HG02623 (cell line): ENCODE results near the gene C12orf43.

Experiments used
- ATAC-seq: cut with Tn5 transposase; IDR thresholded peaks from one replicate; pipeline ENCODE4 v1.9.1; 2021; ENCODE audit warnings: moderate library complexity; ENCODE audit not compliant: unreplicated experiment

Gene C12orf43

DNA sequence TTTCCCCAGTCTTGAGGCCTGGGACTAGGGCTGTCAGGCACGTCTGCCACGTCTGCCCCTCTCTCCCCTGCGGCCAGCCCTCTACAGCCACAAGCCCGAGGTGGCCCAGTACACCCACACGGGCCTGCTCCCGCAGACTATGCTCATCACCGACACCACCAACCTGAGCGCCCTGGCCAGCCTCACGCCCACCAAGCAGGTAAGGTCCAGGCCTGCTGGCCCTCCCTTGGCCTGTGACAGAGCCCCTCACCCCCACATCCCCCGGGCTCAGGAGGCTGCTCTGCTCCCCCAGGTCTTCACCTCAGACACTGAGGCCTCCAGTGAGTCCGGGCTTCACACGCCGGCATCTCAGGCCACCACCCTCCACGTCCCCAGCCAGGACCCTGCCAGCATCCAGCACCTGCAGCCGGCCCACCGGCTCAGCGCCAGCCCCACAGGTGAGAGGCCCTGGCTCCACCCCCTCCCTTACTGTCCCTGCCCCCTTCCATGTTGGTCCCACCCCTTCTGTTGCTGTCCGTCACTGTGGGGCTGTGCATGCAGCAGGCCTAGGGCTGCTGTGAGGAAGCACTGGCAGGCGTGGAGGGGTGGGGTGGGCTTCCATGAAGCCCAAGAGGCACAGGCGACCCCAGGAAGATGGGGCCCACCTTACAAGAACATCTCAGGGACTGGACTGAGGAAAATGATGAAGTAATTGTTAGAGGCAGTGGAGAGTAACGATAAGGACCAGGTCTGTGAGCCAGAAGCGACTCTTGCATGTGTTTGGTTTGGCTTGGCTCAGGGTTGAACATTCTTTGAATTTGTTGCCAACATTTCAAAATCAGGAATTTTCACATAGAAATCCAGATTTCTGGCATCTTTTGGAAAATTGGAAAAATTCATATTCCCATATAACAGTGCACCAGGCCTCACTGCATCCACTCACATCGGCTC is 16.8 kb downstream of the C12orf43 start:
- ATAC-seq: no peak

DNA sequence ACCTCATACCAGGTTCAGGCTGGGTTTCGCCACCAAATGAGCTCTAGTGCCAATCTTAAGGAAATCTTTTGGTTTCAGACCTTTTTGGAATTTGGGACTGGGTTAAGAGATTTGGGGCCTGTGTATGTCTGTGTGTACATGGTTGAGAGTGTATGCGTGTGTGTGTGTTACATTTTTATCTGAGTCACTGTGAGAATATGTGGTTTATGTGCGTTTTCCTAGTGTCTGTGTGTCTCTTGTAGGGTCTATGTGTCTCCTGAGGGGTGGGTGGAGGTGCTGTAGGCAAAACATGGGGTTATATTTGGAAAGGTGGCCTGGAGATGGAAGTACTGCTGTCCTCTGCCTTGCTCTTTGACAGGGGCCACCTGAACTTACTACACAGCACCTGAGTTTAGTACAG is 17.9 kb downstream of the C12orf43 start:
- ATAC-seq: no peak

DNA sequence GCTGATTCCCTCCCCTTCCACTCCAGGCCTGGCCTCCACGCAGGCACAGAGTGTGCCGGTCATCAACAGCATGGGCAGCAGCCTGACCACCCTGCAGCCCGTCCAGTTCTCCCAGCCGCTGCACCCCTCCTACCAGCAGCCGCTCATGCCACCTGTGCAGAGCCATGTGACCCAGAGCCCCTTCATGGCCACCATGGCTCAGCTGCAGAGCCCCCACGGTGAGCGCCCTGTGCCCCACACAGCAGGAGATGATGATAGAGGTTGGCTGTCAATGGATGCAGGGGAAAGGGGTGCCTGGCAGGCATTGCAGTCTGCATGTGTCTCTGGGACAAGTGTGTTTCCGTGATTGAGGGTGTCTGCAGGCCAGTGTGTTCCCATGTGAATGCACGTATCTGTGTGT is 18.8 kb downstream of the C12orf43 start:
- ATAC-seq: no peak

DNA sequence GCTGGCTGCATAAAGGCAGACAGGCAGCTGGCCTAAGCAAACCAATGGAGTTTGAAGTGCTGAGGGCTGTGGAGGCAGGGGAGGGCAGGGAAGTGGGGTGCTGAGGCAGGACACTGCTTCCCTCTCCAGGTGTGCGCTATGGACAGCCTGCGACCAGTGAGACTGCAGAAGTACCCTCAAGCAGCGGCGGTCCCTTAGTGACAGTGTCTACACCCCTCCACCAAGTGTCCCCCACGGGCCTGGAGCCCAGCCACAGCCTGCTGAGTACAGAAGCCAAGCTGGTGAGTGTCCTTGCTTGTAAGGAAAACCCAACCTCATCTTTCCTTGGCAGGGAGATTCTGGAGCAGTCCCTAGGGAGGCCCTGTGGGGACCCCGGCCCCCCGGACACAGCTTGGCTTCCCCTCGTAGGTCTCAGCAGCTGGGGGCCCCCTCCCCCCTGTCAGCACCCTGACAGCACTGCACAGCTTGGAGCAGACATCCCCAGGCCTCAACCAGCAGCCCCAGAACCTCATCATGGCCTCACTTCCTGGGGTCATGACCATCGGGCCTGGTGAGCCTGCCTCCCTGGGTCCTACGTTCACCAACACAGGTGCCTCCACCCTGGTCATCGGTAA is 20.0 kb downstream of the C12orf43 start:
- ATAC-seq: no peak

DNA sequence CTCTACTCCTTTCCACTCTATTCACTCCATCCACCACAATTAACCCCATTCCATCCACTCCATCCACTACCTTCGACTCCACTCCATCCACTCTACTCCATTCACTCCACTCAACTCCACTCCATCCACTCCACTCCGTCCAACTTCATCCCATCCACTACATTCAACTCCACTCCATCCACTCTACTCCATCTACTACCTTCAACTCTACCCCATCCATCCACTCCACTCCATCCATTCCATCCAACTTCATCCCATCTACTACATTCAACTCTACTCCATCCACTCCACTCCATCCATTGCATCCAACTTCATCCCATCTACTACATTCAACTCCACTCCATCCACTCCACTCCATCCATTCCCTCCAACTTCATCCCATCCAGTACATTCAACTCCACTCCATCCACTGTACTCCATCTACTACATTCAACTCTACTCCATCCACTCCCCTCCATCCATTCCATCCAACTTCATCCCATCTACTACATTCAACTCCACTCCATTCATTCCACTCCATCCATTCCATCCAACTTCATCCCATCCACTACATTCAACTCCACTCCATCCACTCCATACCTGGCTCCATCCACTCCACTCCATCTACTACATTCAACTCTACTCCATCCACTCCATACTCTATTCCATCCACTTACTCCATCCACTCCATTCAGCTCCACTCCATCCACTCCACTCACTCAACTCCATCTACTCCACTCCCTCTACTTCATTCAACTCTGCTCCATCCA is 21.5 kb downstream of the C12orf43 start:
- ATAC-seq: no peak

DNA sequence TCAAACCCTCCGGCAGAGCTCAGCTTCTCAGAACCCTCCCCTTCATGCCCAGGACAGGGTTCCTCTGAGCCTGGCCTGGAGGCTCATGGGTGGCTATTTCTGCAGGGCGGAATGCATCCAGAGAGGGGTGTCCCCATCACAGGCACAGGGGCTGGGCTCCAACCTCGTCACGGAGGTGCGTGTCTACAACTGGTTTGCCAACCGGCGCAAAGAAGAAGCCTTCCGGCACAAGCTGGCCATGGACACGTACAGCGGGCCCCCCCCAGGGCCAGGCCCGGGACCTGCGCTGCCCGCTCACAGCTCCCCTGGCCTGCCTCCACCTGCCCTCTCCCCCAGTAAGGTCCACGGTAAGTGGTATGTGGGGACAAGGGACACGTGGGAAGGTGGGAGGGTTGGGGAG is 22.2 kb downstream of the C12orf43 start:
- ATAC-seq: no peak

DNA sequence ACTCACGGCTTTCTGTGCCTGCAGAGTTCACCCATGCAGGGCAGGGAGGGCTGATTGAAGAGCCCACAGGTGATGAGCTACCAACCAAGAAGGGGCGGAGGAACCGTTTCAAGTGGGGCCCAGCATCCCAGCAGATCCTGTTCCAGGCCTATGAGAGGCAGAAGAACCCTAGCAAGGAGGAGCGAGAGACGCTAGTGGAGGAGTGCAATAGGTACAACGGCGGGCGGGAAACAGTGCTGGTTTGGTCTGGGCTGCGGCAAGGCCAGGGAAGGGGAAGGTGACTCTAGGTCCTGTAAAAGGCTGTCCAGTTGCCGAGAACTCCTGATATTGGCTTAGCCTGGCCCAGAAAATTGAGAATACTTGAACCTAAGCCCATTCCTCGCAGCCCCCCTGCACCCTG is 22.8 kb downstream of the C12orf43 start:
- no peak for ATAC-seq

DNA sequence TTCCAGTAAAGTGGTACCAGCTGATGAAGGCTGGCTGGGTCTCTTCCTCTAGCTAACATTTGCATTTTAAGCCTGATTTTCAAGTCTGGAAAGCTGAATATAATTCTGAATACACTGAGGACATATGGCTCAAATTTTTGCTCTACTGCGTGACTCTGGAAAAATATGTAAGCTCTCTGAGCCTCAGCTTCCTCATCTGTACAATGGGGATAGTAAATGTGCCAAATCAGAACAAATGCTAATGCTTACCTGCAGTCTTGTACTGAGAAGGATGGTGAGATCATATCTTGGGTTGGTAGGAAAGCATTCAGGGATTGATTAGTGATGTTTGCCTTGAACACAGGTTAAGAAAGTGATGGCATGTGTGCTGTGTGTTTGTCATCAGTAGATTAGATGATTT is 23.3 kb downstream of the C12orf43 start:
- no peak for ATAC-seq

DNA sequence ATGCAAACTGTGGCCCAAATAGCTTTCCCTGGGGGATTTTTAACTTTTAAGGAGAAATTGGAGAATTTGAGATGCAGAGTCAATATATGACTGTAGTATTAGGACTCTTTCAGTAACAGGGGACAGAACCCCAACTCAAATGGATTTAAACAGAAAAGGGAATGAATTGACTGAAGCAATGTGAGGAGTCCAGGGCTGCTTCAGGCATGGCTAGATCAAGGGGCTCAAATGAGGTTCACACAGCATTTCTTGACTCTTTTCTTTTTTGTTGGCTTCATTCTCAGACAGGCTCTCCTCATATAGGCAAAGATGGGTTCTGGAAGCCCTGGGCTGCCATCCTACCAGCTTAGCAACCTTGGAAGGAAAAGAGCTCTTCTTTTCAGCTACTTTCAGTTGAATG is 24.3 kb downstream of the C12orf43 start:
- ATAC-seq: no peak

DNA sequence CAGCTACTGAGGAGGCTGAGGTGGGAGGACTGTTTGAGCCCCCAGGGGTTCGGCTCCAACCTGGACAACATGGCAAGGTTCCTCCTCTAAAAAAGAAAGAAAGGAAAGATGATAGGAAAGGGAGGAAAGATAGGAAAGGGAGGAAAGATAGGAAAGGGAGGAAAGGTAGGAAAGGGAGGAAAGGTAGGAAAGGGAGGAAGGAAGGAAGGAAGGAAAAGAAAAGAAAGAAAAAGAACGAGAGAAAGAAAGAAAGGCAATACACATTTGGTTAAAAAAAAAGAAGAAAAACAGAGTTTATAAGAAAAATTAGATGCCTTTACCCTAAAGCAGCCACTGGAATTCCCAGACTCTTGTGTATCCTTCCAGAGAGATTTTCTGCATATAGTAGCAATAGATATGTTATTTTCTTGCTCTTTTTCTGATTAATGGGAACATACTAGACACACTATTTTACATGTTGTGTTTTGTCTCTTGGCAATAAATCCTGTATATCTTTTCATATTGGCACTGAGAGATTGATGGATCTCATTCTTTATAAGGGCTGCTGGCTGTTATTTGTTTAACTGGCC is 25.7 kb downstream of the C12orf43 start:
- no peak for ATAC-seq

DNA sequence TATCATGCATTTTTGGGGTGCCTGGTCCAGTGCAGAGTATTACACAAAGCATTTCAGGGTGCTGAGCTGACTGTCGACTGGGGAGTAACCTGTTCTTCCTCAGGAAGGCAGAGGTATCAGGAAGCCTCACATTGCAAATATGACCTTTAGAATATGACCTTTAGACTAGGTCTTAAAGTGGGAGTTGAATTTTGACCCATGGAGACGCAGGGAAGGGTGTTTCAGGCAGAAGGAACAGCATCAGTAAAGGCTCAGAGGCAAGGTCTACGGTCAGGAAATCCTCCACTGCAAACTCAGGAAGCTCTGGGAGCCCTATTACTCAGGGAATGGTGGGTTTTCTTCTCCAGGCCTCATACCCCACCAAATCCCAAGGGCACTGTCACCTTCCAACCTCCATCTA is 26.6 kb downstream of the C12orf43 start:
- no peak for ATAC-seq

DNA sequence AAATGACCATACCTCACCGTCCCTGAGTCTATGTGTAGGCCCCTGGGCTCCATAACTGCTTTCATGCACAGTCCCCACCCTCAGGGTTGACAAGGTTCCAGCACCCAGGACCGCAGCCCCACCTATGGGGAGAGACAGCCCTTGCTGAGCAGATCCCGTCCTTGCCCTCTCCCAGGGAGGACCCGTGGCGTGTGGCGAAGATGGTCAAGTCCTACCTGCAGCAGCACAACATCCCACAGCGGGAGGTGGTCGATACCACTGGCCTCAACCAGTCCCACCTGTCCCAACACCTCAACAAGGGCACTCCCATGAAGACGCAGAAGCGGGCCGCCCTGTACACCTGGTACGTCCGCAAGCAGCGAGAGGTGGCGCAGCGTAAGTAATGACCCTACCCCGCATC is 27.6 kb downstream of the C12orf43 start:
- ATAC-seq: no peak

DNA sequence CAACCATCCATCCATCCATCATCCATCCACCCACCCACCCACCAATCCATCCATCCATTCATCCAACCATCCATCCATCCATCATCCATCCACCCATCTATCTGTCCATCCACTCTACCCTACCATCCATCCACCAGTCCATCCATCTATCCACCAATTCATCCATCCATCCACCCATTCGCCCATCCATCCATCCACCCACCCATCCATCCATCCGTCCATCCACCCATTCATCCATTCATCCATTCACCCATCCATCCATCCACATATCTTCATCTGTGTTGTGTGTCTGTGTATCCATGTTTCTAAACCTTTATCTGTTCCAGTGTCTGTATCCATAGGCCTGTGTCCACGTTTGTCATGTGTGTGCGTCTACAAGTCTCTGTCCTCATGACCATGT is 28.1 kb downstream of the C12orf43 start:
- ATAC-seq: no peak

DNA sequence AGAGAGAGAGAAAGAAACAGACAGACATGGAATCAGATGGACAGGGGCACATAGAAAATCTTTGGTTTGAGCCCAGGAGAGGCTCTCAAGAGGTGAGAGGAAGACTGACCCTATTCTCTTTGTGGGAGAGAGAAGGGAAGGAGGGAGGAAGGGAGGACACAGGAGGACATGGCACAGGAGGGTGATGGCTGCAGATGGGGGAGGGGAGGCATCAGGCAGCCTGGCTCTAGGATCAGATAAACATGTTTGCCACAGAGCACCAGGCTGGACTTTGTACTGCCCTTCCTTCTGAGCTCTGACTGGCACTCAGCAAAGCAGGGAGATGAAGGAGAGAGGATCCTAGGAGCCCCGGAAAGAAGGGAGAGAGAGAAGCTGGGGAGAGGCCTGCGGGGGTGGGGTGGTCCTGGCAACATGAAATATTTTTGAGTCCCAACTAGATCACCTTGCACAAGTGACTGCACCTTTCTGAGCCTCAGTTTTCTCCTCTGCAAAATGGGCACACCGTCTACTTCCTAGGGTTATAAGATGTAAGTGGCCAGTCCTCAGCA is 31.9 kb downstream of the C12orf43 start:
- no peak for ATAC-seq

DNA sequence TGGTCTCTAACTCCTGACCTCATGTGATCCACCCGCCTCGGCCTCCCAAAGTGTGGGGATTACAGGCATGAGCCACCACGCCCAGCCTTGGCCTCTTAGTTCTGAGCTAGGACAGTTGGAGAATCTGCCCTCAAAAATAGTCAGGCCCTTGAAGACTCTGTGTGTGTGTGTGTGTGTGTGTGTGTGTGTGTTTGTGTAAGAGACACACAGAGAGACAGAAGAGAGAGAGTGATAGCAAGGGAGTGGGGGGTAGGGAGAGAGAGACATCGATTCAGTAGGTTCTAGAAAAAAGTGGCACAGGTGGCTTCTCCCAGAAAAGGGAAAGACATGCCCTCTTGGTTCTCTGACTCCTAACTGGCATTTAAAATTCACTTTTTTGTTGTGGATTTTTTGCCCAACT is 32.5 kb downstream of the C12orf43 start:
- no peak for ATAC-seq

DNA sequence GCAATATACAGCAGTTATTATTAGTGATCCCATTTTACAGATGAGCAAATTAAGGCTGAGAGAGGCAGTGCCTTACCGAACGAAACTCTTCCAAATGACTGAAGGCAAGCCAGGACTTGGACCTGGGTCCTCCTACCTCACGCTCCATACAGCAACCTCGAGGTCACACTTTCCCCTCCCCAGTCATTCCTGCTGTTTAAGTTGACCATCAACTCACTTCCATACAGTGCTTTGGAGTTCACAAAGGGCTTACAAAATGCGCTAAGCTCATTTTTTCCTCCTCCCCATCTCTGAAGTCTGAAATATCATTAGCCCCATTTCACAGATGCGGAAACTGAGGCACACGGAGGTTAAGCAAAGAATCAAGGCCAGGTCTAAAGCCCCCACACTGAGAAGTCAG is 33.6 kb downstream of the C12orf43 start:
- ATAC-seq: no peak

DNA sequence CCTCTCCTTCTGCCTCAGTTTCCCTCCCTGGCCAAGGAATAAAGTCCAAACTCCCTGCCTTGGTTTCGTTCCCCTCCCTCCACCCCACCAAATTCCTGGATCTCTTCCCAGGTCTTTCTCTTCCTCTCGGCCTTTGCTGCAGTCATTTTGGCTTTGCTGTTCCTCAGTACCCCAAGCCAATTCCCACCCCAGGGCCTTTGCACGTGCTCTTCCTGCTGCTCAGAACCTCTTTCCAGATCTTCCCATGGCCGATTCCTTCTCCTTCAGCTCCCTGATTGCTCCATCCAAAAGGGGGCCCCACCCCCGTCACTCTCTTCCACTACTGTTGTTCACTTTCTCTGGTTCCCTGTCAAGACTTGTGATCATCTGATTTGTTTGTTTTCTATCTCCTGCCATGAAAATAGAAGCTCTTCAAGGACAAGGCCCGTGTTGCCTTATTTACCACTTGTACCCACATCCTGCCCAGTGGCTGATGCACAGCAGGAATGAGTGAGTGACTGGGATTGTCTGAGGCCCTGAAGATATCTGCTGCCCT is 34.8 kb downstream of the C12orf43 start:
- ATAC-seq: no peak

DNA sequence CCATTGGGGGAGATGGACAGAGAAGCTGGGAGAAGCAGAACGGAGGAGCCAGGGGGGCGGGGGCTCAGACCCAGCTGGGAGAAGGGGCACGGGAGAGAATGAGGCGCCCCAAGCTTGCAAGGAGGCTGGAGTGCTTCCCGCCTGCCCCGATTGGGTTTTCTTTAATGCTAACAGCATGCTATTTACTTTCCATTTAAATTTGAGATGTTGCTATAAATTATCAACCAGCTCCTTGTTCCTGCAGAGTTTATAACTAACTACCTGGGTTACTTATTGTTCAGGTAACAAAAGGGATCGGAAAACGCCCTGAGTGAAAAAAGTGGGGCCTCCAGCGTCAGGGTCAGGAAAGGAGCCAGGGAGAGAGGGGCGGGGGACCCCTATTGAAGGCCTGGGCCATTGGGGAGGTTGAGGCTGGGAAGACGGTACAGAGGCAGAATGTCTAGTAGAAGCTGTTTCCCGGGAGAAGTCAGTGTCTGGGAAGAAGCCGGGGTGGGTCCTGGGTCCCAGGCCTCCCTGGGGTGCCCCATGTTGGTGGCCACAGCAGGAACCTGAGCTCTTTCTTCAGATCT is 35.4 kb downstream of the C12orf43 start:
- no peak for ATAC-seq

DNA sequence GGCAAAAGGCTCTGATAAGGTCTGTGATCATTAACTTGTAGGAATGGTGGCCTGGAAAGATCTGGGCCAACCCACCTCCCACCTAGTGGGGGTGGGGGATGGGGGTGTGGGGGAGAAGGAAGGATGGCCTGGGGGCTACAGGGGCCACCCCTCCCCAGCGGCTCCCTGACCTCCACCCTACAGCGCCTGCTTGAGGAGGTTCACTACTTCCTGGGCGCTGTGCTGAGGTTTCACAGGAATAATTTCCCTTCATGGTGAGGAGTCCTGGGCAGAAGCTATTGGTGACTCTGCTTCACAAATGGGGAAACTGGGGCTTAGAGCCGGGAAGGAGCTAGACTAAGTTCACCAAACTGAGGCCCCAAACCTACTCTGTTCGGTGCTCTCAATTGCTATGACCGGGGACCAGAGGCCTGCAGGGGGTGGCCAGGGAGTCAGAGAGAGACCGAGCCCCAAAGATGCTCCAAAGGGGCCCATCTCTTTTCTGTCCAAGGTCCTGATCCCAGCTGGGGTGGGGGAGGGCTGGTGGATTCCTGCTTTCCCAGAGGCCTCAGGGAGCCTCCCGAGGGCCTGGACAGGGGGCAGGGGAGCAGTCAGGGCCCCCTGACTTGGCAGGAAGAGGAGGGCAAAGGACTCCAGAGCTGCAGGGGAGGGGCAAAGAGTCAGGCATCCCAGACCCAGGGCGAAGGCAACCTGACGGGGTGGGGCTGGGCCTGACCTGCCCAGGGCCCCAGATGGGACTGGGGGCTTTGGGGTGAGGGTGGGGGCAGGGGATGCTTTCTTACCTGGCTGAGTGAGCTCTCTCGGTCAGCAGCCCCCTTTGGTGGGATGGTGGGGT is 36.2 kb downstream of the C12orf43 start:
- ATAC-seq: no peak
